K562 (cell line): ENCODE data around the gene UQCC5. TPM values are rescaled to one million over a fixed set of nuclear protein-coding genes. Genes with fewer than 3 reads are reported as not detected.

Source experiments
- BRD9 ChIP-seq: fragments of 450-650 bp; IDR thresholded peaks from 2 replicates; pipeline ENCODE4 v1.6.1; 2018; ENCODE audit warnings: low read depth; ENCODE audit not compliant: partially characterized antibody
- CHD7 ChIP-seq: fragments of 200-600 bp; sonication (generic); IDR thresholded peaks from one replicate; pipeline ENCODE4 v1.6.1; 2012; ENCODE audit warnings: mild to moderate bottlenecking, low read depth, low read length, inconsistent platforms
- TBL1XR1 ChIP-seq, 2 experiments: IDR thresholded peaks; 2 replicates each; pipeline ENCODE4 v1.6.1; 2012; ENCODE audit warnings: improper control_type of control experiment in 2 of 2, low read length in 2 of 2, mild to moderate bottlenecking in 1 of 2
- ZNF41 ChIP-seq: fragments of 250-450 bp; sonication (Bioruptor Pico); conservative IDR thresholded peaks from 2 replicates; pipeline ENCODE4 v1.4.0; 2020; ENCODE audit warnings: mild to moderate bottlenecking
- ZNF584 ChIP-seq: fragments of 200-800 bp; sonication (Bioruptor generic); IDR thresholded peaks from 2 replicates; pipeline ENCODE4 v1.6.1; 2016; ENCODE audit warnings: low read depth, mild to moderate bottlenecking, missing genetic modification characterization, missing compliant biosample characterization
- polyA plus RNA-seq, 8 experiments: library from polyadenylated mRNA; depleted of rRNA in 4 of 8; stranded (reverse) in 5 of 8; unstranded in 3 of 8; fragments of >200 nt; fragmentation: Nextera tagmentation in 2 of 8; fragmentation: Illumina TruSeq in 1 of 8; extraction: Ambion mirVana in 2 of 8; extraction: Trizol in 1 of 8; gene quantifications; 2 replicates each; pipeline versions ENCODE4 v1.2.1 to v1.2.3, GENCODE V29; 2011 to 2014; ENCODE audit warnings: inconsistent platforms in 1 of 8, missing spikeins in 1 of 8
- total RNA-seq, 7 experiments: library from RNA; depleted of rRNA in 6 of 7; stranded (reverse); fragments of >200 nt in 6 of 7; fragmentation: Illumina TruSeq in 2 of 7; extraction: Trizol in 2 of 7; gene quantifications; 2 replicates each; pipeline versions ENCODE4 v1.2.1 to v1.2.3, GENCODE V29; 2011 to 2021; ENCODE audit warnings: low replicate concordance in 1 of 7
- TF ChIP-seq, protein P1 (sequence below): IDR thresholded peaks from 2 replicates; pipeline ENCODE4 v1.6.1; 2014; ENCODE audit warnings: antibody characterized with exemption
- TF ChIP-seq, protein P2 (sequence below): fragments of 450-650 bp; IDR thresholded peaks from 2 replicates; pipeline ENCODE4 v1.6.1; 2014; ENCODE audit warnings: low read depth, mild to moderate bottlenecking, moderate library complexity, borderline replicate concordance
- TF ChIP-seq, protein P3 (sequence below), 2 experiments: fragments of 450-650 bp in 1 of 2; sonication (generic) in 1 of 2; formaldehyde crosslinking in 1 of 2; IDR thresholded peaks in 1 of 2; conservative IDR thresholded peaks in 1 of 2; 2 replicates each; pipeline versions ENCODE4 v1.6.1 to v1.8.1; 2016 to 2023; ENCODE audit warnings: mild to moderate bottlenecking in 2 of 2, moderate library complexity in 2 of 2, inconsistent platforms in 1 of 2, missing genetic modification reagents in 1 of 2

Gene UQCC5
- total and polyA plus RNA-seq, 9 of the 15 experiments (the other 6 are each of a cell fraction or from before 2014, with no cell fraction given): 10.2 to 55.4 (median 33.8) TPM

DNA sequence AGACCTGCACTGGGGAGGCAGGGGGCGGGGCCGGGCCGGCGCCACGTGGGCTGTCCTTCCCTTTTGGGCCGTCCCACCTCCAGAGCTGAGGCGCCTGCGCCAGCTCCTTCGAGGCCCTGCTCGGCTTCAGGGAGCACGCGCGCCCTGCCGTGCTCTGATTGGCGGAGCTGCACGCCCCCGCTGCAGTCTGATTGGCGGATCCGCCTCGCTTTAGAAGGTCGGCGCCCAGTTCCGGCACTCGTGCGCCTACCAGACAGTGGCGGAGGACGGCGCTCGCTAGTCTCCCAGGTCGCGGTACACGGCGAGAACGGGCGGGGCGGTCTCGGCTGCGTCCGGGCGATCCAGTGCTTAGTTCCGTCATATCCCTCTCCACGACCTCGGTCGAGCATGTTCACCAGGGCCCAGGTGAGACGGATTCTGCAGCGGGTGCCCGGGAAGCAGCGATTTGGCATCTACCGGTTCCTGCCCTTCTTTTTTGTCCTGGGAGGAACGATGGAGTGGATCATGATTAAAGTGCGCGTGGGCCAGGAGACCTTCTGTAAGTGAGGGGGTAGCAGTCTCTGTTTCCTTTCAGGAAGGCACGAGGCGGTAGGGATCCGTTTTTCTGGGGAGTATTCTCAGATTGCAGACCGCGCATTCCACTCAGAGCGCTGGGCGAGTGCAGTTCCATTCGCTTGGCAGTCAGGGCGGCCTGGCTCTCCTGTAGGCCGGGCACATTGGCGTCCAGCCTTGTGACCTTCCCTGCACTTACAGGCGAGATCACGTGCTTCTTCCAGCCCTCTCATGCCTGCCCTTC is at the start of gene UQCC5 (continued):
- TF ChIP-seq, protein P1, sequence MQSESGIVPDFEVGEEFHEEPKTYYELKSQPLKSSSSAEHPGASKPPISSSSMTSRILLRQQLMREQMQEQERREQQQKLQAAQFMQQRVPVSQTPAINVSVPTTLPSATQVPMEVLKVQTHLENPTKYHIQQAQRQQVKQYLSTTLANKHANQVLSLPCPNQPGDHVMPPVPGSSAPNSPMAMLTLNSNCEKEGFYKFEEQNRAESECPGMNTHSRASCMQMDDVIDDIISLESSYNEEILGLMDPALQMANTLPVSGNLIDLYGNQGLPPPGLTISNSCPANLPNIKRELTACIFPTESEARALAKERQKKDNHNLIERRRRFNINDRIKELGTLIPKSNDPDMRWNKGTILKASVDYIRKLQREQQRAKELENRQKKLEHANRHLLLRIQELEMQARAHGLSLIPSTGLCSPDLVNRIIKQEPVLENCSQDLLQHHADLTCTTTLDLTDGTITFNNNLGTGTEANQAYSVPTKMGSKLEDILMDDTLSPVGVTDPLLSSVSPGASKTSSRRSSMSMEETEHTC: 0 out of 2 replicates have a peak, but pooled peaks have one; percentile 53
- TF ChIP-seq, protein P2, sequence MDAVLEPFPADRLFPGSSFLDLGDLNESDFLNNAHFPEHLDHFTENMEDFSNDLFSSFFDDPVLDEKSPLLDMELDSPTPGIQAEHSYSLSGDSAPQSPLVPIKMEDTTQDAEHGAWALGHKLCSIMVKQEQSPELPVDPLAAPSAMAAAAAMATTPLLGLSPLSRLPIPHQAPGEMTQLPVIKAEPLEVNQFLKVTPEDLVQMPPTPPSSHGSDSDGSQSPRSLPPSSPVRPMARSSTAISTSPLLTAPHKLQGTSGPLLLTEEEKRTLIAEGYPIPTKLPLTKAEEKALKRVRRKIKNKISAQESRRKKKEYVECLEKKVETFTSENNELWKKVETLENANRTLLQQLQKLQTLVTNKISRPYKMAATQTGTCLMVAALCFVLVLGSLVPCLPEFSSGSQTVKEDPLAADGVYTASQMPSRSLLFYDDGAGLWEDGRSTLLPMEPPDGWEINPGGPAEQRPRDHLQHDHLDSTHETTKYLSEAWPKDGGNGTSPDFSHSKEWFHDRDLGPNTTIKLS: peak; percentile 63; the same call in 1 of the 2 replicates
- TF ChIP-seq ZNF41 (CRISPR knock-in tag) (no peak), ZNF584 (no peak), CHD7 (no peak), BRD9 (no peak), TBL1XR1 (IDR thresholded peaks at IDR 0.05; ENCODE audit: low read length in 2 of 2) (no peak)
- TF ChIP-seq, protein P3, sequence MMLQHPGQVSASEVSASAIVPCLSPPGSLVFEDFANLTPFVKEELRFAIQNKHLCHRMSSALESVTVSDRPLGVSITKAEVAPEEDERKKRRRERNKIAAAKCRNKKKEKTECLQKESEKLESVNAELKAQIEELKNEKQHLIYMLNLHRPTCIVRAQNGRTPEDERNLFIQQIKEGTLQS (IDR thresholded peaks at IDR 0.05): no peak
- TF ChIP-seq, protein P3 (CRISPR knock-in tag; conservative IDR thresholded peaks at IDR 0.05): no peak
